ENCODE results near the gene GLYR1. TPM values are rescaled to one million over a fixed set of nuclear protein-coding genes. Genes with fewer than 3 reads are reported as not detected.

Gene GLYR1
- total and polyA plus RNA-seq, 5 donors: 56.1 to 84.4 (median 79.3) TPM

DNA sequence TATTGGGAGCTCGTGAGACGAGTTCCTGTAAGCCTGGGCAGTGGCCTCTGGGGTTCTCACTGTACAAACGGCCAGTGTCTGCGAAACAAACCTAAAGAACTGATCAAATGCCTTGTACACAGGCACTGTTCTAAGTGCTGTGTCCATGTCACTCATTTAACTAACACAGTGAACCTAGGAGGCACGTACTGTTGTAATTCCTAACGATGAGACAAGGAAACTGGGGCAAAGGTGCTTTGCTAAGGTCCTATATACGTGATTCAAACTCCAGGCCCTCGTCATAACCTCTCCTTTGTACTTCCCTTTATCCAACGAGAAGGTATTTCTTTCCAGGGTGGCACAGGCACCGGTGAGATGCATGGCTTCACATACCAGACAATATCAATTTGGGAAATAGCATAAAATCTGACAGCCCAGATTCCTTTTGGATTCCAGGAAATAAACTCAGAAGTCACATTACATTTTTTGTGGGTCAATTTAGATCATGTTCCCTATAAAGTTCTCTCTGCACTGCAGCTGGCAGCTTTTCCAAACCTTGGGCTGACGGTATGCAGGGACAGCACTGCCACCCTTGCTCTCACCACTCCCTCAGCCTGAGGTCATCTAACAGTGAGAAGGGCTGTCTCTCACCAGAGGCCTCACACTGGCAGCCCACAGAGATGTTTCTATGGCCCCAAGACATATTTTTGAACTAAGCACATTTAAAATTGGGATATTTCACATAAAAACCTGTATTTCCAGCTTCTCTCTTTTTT, 18.3 kb downstream of the GLYR1 start:
- Histone ChIP-seq H3K27ac (ENCODE audit: low read length) (peak overlapping the region; percentile 97), H3K4me1 (ENCODE audit: control insufficient read depth, insufficient read depth, low read length) (peaks cover 7% of the 10 kb centered on the region), H3K4me3 (ENCODE audit: low read length) (no peak overlapping the region), H3K27me3 (ENCODE audit: control insufficient read depth, insufficient read depth) (no peaks in the 10 kb centered on the region), H3K9me3 (ENCODE audit: control insufficient read depth, low read length) (no peaks in the 10 kb centered on the region)
- peak in 1 of 3 donors; percentile 65 for DNase-seq
- WGBS: 73% methylated on average over 11 of the region's 11 CpGs
- ATAC-seq: peak; percentile 63 to 64
- intact Hi-C loops (cut with DNase I): no loop called here

DNA sequence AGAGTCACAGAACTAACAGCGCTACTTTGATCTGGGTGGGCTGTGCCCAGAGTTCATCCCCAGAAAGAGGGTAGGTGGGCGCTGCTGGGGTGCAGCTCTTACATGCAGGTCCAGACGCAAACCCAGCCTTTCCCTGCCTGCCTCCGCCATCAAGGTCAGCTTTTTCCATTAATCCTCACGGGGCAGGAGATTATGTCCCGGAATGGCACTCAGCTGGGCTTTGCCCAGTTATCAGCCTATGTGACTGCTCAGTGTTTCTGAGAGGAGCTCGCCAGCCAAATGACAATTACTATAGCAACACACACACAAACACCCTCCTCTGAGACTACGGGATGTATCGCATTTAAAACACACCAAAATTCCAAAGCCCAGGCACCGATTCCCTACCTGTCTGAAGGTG, 20.1 kb downstream of the GLYR1 start:
- peak overlapping the region; percentile 97 for H3K27ac ChIP-seq (ENCODE audit: low read length)
- DNase-seq: peak in 1 of 3 donors; percentile 60
- 57% methylated on average over 10 of the region's 10 CpGs for WGBS
- peak; percentile 77 to 80 for ATAC-seq
- intact Hi-C loops (cut with DNase I): no loop called here
- H3K4me1 ChIP-seq (ENCODE audit: control insufficient read depth, insufficient read depth, low read length): peaks cover 7% of the 10 kb centered on the region
- no peaks in the 10 kb centered on the region for H3K9me3 ChIP-seq (ENCODE audit: control insufficient read depth, low read length)
- H3K4me3 ChIP-seq (ENCODE audit: low read length): no peak overlapping the region
- no peaks in the 10 kb centered on the region for H3K27me3 ChIP-seq (ENCODE audit: control insufficient read depth, insufficient read depth)

DNA sequence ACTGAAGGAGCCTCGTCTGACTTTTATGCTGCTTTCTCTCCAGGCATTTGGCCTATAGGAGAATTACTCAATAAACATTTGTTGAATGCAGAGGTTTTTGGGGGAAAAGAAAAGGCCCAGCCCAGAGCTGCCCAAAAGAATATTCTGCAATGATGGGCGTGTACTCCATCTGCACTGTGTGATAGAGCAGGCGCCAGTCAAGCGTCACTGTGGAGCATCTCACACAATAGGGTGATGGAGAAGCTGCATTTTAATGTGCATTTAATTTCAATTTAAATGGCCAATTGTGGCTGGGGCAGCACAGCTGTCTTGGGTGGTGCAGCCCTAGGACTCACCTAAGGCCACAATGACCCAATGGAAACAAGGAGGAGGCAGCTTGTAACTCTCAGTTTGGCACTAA, 20.6 kb downstream of the GLYR1 start:
- Histone ChIP-seq H3K27ac (ENCODE audit: low read length) (peak overlapping the region; percentile 90), H3K4me1 (ENCODE audit: control insufficient read depth, insufficient read depth, low read length) (peaks cover 7% of the 10 kb centered on the region), H3K9me3 (ENCODE audit: control insufficient read depth, low read length) (no peaks in the 10 kb centered on the region), H3K27me3 (ENCODE audit: control insufficient read depth, insufficient read depth) (no peaks in the 10 kb centered on the region), H3K4me3 (ENCODE audit: low read length) (no peak overlapping the region)
- 79% methylated on average over 4 of the region's 4 CpGs for WGBS
- ATAC-seq (peak; percentile 4 to 5), DNase-seq (no peak)
- intact Hi-C loops (cut with DNase I): no loop called here

DNA sequence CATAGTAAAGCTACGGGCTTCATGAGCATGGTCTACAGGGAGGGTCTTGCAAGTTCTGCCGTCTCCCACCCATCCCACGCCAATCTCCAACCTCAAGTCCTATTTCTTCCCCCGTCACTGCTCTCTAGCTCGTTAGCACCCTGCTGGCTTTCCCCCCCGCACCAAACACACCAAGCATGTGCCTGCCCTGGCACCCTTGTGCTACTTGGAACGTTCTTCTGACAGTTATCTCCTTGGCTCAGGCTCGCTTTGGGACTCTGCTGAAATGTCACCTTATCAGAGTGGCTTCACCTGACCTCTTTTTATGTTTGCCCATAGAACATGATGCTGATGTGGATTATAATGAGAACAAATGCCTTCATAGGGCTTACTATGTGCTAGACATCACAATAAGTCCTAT, 21.9 kb downstream of the GLYR1 start:
- WGBS: 68% methylated on average over 8 of the region's 8 CpGs
- Histone ChIP-seq H3K27ac (ENCODE audit: low read length) (peak overlapping the region; percentile 76), H3K4me3 (ENCODE audit: low read length) (no peak overlapping the region), H3K27me3 (ENCODE audit: control insufficient read depth, insufficient read depth) (no peaks in the 10 kb centered on the region), H3K4me1 (ENCODE audit: control insufficient read depth, insufficient read depth, low read length) (peaks cover 7% of the 10 kb centered on the region), H3K9me3 (ENCODE audit: control insufficient read depth, low read length) (no peaks in the 10 kb centered on the region)
- intact Hi-C loops (cut with DNase I): no loop called here
- ATAC-seq: peak; percentile 66 to 67
- DNase-seq: peak in 2 of 3 donors; percentile 37 to 72

GRCh38 chr16:4820652-4821051, 26.4 kb downstream of the GLYR1 start:
- intact Hi-C loops (cut with DNase I): no loop called here
- 81% methylated on average over 6 of the region's 6 CpGs for WGBS
- DNase-seq (peak in 1 of 3 donors; percentile 55), ATAC-seq (peak; percentile 45 to 62)
- Histone ChIP-seq H3K9me3 (ENCODE audit: control insufficient read depth, low read length) (no peaks in the 10 kb centered on the region), H3K4me3 (ENCODE audit: low read length) (no peak overlapping the region), H3K27ac (ENCODE audit: low read length) (peak overlapping the region; percentile 73), H3K4me1 (ENCODE audit: control insufficient read depth, insufficient read depth, low read length) (peaks cover 7% of the 10 kb centered on the region), H3K27me3 (ENCODE audit: control insufficient read depth, insufficient read depth) (no peaks in the 10 kb centered on the region)

DNA sequence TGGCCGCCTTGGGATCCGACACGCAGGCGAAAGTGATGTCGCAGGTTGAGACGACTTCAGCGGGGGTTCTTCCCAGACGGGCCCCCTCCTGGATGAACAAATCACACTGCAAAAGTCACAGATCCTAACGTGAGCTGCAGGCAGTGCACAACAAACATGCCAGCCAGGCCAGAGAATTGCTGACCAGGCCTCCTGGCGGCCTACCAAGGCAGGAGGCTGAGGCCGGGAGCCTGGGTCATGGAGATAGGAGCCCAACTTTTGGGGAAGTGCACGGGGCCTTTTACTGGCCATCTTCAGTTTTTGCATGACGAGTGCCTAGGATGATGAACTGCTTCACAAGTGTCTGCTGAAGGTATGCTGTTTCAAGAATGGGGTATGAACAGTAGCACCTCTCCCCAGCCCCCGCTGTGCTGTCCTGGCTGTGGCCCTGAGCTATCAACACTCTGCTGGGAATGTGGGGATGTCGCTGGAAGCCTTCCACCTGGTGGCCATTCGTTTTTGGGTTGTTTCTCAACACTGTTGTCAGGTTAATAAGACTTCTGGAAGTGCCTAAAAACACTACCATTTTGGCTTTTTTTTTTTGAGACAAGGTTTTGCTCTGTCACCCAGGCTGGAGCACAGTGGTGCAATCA, 32.4 kb downstream of the GLYR1 start:
- DNase-seq (peak in 2 of 3 donors; percentile 70 to 71), ATAC-seq (peak; percentile 44 to 62)
- H3K4me3 ChIP-seq (ENCODE audit: low read length): no peak overlapping the region
- 64% methylated on average over 16 of the region's 16 CpGs for WGBS
- no peaks in the 10 kb centered on the region for H3K27me3 ChIP-seq (ENCODE audit: control insufficient read depth, insufficient read depth)
- H3K27ac ChIP-seq (ENCODE audit: low read length): peak overlapping the region; percentile 65
- no peaks in the 10 kb centered on the region for H3K4me1 ChIP-seq (ENCODE audit: control insufficient read depth, insufficient read depth, low read length)
- intact Hi-C loops (cut with DNase I): loop anchor here in 1 of 4 donors (10.0 kb wide), 1 partner anchor 60 kb away; no protein-coding TSS in a partner anchor
- H3K9me3 ChIP-seq (ENCODE audit: control insufficient read depth, low read length): no peaks in the 10 kb centered on the region

GRCh38 chr16:4814046-4814445, 33.0 kb downstream of the GLYR1 start:
- Histone ChIP-seq H3K4me3 (ENCODE audit: low read length) (no peak overlapping the region), H3K4me1 (ENCODE audit: control insufficient read depth, insufficient read depth, low read length) (no peaks in the 10 kb centered on the region), H3K9me3 (ENCODE audit: control insufficient read depth, low read length) (no peaks in the 10 kb centered on the region), H3K27ac (ENCODE audit: low read length) (peak overlapping the region; percentile 65), H3K27me3 (ENCODE audit: control insufficient read depth, insufficient read depth) (no peaks in the 10 kb centered on the region)
- DNase-seq (no peak), ATAC-seq (peak; percentile 48 to 73)
- intact Hi-C loops (cut with DNase I): loop anchor here in 1 of 4 donors (10.0 kb wide), 1 partner anchor 61 kb away; no protein-coding TSS in a partner anchor

GRCh38 chr16:4813251-4814003, 33.7 kb downstream of the GLYR1 start:
- 90% methylated on average over 16 of the region's 16 CpGs for WGBS
- ATAC-seq (peak; percentile 27 to 47), DNase-seq (peak in 1 of 3 donors; percentile 60)
- Histone ChIP-seq H3K9me3 (ENCODE audit: control insufficient read depth, low read length) (no peaks in the 10 kb centered on the region), H3K27me3 (ENCODE audit: control insufficient read depth, insufficient read depth) (no peaks in the 10 kb centered on the region), H3K27ac (ENCODE audit: low read length) (peak overlapping the region; percentile 81), H3K4me1 (ENCODE audit: control insufficient read depth, insufficient read depth, low read length) (no peaks in the 10 kb centered on the region), H3K4me3 (ENCODE audit: low read length) (no peak overlapping the region)
- intact Hi-C loops (cut with DNase I): loop anchor here in 1 of 4 donors (10.0 kb wide), 1 partner anchor 61 kb away; no protein-coding TSS in a partner anchor

DNA sequence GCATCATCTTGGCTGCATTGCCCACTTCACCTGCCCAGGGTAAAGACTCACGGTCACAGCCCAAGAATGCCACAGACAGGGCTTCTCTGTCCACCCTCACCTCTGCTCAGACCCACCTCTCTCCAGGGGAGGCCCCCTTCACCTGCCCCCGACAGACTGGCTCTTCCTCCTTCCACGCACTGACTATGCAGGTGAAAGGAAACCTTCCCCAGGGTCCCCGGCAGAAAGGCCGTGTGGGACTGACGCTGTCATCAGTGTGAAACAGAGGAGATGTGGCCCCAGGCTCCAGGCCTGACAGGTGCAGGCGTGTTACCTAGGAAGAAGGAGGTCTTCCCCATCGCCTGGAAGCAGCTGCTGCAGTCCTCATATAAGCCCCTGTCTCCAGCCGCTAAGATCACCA, 35.3 kb downstream of the GLYR1 start:
- 86% methylated on average over 9 of the region's 9 CpGs for WGBS
- Histone ChIP-seq H3K9me3 (ENCODE audit: control insufficient read depth, low read length) (no peaks in the 10 kb centered on the region), H3K27me3 (ENCODE audit: control insufficient read depth, insufficient read depth) (no peaks in the 10 kb centered on the region), H3K4me3 (ENCODE audit: low read length) (no peak overlapping the region), H3K27ac (ENCODE audit: low read length) (no peak overlapping the region), H3K4me1 (ENCODE audit: control insufficient read depth, insufficient read depth, low read length) (no peaks in the 10 kb centered on the region)
- intact Hi-C loops (cut with DNase I): loop anchor here in 1 of 4 donors (10.0 kb wide), 1 partner anchor 63 kb away; no protein-coding TSS in a partner anchor
- ATAC-seq: peak in 1 of 2 donors; percentile 27
- DNase-seq: no peak

DNA sequence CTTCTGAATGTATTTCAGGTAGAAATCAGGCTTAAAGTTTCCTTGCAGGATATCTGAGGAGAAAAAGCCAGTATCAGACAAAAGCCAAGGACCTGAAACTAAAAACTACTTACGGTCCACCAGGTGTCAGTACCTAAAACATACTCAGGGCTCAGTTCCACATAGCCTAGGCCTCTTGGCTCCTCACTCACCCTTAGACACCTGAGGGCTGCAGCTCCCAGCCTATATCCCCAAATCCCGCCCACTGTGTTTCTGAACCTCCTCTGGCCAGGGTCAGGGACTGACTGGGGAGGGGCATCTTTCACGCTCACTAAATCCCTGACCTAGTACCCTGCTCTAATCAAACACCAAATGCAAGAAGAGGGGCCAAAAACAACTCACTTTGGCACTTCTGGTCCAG, 35.8 kb downstream of the GLYR1 start:
- WGBS: 97% methylated on average over 3 of the region's 3 CpGs
- intact Hi-C loops (cut with DNase I): loop anchor here in 1 of 4 donors (10.0 kb wide), 1 partner anchor 64 kb away; no protein-coding TSS in a partner anchor
- ATAC-seq (no peak), DNase-seq (no peak)
- no peaks in the 10 kb centered on the region for H3K27me3 ChIP-seq (ENCODE audit: control insufficient read depth, insufficient read depth)
- H3K27ac ChIP-seq (ENCODE audit: low read length): no peak overlapping the region
- no peaks in the 10 kb centered on the region for H3K9me3 ChIP-seq (ENCODE audit: control insufficient read depth, low read length)
- no peaks in the 10 kb centered on the region for H3K4me1 ChIP-seq (ENCODE audit: control insufficient read depth, insufficient read depth, low read length)
- no peak overlapping the region for H3K4me3 ChIP-seq (ENCODE audit: low read length)

Data from right cardiac atrium (tissue), 5 donors.